NB4 (cell line): ENCODE measurements around the gene GNA12.

Experiments used
- TF ChIP-seq, protein P1 (sequence below): IDR thresholded peaks from one replicate; pipeline ENCODE4 v1.5.1; 2012; ENCODE audit warnings: low read depth, low read length
- TF ChIP-seq, protein P2 (sequence below): IDR thresholded peaks from 2 replicates; pipeline ENCODE4 v1.6.1; 2011; ENCODE audit warnings: low read depth, low read length

DNA sequence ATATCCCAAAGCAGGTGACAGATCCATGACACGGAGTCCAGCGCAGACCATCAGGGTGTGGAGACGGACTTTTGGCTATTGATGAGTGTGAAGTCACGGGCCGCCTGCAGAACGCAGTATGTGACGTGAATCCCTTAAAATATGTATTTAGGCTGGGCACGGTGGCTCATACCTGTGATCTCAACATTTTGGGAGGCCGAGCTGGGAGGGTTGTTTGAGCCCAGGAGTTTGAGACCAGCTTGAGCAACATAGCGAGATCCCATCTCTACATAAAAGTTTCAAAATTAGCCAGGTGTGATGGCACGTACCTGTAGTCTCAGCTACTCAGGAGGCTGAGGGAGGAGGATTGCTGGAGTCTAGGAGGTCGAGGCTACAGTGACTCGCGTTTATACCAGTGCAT lies 158.0 kb downstream of the GNA12 start:
- TF ChIP-seq, protein P1, sequence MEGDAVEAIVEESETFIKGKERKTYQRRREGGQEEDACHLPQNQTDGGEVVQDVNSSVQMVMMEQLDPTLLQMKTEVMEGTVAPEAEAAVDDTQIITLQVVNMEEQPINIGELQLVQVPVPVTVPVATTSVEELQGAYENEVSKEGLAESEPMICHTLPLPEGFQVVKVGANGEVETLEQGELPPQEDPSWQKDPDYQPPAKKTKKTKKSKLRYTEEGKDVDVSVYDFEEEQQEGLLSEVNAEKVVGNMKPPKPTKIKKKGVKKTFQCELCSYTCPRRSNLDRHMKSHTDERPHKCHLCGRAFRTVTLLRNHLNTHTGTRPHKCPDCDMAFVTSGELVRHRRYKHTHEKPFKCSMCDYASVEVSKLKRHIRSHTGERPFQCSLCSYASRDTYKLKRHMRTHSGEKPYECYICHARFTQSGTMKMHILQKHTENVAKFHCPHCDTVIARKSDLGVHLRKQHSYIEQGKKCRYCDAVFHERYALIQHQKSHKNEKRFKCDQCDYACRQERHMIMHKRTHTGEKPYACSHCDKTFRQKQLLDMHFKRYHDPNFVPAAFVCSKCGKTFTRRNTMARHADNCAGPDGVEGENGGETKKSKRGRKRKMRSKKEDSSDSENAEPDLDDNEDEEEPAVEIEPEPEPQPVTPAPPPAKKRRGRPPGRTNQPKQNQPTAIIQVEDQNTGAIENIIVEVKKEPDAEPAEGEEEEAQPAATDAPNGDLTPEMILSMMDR = no peak
- TF ChIP-seq, protein P2, sequence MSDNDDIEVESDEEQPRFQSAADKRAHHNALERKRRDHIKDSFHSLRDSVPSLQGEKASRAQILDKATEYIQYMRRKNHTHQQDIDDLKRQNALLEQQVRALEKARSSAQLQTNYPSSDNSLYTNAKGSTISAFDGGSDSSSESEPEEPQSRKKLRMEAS = no peak
